ENCODE results near the gene ERCC2.
A peak's percentile ranks its signal among the peaks of the same experiment; 100 is the strongest.
"Not testable (repeated sequence)": the region's sequence is repeated elsewhere in the genome, so short reads cannot be mapped to it uniquely, and the experiment has no call there.

The ERCC2 gene

DNA sequence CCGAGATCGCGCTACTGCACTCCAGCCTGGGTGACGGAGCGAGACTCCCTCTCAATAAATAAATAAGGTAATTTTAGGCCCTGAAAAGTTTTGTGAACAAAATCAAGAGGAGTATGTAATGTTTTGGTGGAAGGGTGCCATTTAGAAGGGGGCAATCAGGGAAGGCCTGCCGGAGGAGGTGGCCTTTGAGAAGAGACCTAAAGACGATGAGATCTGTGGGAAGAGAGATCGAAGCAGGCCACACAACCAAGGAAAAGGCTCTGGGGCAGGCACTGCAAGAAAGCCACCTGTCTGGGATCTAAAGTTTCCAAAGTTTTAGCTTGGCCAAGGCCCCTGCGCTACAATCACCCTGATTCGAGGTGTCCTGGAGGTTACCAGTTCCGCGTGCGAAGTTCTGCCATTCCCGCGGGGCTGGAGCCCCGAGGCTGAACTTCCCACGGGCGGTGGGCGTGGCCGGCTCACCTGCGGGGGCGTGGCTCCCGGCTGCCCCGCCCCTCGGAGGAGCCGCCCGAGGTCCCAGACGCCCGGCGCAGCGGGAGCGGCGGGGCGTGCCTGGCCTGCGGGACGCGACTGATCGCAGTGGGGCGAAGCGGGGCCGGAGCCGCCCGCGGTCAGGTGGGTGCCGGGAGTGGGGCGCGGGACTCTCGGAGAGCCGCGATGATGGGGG is 30.0 kb downstream of the ERCC2 start, which contains the start of gene KLC3:
KLC3 (plus strand) TSS at position 519 of the 667 bp plus-strand sequence. CDS start 4,792 bp downstream, outside the sequence.
- peak within 1 kb of the TSS; percentile 37 for H3K4me3 ChIP-seq (ENCODE audit: low read depth, low read length)

DNA sequence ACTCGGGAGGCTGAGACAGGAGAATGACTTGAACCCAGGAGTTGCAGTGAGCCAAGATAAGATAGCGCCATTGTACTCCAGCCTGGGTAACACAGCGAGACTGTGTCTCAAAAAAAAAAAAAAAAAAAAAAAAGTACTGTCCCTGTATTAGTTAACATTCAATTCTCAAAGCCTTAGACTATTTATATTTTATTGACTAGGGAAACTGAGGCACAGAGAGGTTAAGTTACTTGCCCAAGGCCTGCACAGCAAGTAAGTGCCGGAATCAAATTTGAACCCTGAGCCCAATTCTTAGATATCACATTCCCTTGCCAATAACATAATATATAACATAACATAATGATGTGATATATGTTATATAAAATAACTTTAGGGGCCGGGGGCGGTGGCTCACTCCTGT is 30.7 kb downstream of the ERCC2 start:
- no peak overlapping the region for H3K4me3 ChIP-seq (ENCODE audit: low read depth, low read length)

DNA sequence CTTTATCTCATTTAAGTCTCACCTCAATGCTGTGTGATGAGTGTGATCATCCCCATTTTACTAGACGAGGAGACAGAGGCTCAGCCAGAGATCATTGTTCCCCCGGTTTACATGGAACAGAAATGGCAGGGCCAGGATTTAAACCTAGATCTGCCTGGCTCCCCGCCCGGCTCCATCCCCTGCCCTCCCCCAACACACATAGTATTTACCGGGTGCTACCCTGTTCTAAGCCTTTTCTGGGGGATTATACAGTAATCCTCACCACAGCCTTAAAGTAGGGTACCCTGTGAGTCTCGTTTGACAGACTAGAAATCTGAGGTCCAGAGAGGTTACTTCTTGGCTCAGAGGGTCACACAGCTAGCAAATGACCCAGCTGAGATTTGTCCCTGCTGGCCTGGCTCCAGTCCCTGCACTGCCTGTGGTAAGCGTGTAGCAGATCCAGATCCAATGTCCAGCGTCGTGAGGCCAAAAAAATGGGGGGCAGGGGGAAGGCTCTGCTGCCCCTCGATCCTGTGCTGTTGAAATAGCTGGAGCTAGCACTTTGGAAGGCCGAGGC is 33.6 kb downstream of the ERCC2 start:
- H3K4me3 ChIP-seq (ENCODE audit: low read depth, low read length): no peak overlapping the region

- H3K4me3 ChIP-seq (ENCODE audit: low read depth, low read length): not testable (repeated sequence)
Observed at GRCh38 chr19:45334881-45335280, 35.5 kb downstream of the ERCC2 start.

DNA sequence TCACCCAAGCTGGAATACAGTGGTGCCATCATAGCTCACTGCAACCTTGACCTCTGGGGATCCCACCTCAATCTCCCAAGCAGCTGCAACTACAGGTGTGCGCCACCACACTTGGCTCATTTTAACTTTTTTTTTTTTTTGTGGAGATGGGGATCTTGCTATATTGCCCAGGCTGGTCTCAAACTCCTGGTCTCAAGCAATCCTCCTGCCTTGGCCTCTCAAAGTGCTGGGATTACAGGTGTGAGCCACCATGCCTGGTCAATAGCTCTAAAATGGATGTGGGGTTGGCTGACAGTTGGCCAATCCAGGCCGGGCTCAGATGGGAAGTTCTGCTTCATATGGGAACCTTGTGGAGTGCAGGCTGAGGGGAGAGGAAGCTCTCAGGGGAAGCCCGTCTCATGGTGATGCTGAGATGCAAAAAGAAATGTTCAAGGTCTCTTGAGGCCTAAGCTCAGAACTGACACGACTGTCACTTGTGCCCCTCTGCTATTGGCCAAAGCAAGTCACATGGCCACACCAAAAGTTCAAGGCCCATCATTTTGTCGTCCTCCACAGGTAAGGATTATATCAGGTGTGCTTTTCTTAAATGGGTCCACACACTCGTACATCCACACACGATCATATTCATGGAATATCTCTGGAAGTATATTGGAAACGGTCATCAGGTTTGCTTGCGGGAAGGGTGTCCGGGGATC is 36.6 kb downstream of the ERCC2 start:
- H3K4me3 ChIP-seq (ENCODE audit: low read depth, low read length): no peak overlapping the region

DNA sequence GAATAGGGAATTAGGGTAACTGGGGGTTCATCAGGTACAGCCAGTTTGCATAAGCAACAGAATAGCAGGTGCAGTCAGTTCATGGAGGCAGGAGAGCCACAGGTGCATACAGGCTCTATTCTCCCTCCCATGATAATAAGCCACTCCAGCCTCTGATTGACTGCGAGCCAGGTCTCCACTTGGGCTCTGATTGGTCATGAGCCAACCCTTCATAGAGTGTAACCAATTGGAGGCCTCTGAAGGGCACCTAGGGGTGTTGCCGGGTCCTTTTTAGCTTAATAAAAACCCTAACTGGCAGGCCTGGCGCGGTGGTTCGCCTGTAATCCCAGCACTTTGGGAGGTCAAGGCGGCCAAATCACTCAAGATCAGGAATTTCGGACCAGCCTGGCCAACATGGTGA is 39.0 kb downstream of the ERCC2 start:
- no peak overlapping the region for H3K4me3 ChIP-seq (ENCODE audit: low read depth, low read length)

- no peak overlapping the region for H3K4me3 ChIP-seq (ENCODE audit: low read depth, low read length)
Observed at GRCh38 chr19:45327404-45328143, 42.8 kb downstream of the ERCC2 start.

- H3K4me3 ChIP-seq (ENCODE audit: low read depth, low read length): no peak overlapping the region
Observed at GRCh38 chr19:45324349-45324907, 45.9 kb downstream of the ERCC2 start.

GRCh38 chr19:45323671-45324081 is 46.7 kb downstream of the ERCC2 start:
- H3K4me3 ChIP-seq (ENCODE audit: low read depth, low read length): no peak overlapping the region

GRCh38 chr19:45322744-45323281 is 47.6 kb downstream of the ERCC2 start, which contains the start of gene CKM:
Gene CKM, minus strand, starts transcription at chr19:45322875. Its CDS starts 3,162 bp downstream, at chr19:45319713.
- H3K4me3 ChIP-seq (ENCODE audit: low read depth, low read length): no peak within 1 kb of the TSS

- no peak overlapping the region for H3K4me3 ChIP-seq (ENCODE audit: low read depth, low read length)
Observed at GRCh38 chr19:45322311-45322710, 48.1 kb downstream of the ERCC2 start.

DNA sequence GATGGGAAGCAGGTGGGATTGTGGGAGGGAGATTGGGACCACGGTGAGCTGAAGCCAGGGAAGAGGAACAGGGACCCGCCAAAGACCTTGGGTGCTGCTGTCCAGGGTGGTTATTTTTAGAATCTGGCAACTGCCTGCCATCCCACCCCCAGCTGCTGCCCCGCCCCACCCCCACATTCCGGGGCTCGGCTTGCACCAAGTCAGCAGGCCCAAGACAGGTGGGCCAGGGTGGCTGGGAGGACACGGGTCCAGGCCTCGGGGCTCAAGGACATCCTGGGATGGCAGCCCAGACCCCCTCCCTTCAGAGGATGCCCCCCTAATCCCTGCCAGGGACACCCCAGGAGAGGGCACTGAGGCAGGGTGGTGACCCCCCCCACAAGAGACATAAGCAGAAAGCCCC is 48.5 kb downstream of the ERCC2 start:
- no peak overlapping the region for H3K4me3 ChIP-seq (ENCODE audit: low read depth, low read length)

DNA sequence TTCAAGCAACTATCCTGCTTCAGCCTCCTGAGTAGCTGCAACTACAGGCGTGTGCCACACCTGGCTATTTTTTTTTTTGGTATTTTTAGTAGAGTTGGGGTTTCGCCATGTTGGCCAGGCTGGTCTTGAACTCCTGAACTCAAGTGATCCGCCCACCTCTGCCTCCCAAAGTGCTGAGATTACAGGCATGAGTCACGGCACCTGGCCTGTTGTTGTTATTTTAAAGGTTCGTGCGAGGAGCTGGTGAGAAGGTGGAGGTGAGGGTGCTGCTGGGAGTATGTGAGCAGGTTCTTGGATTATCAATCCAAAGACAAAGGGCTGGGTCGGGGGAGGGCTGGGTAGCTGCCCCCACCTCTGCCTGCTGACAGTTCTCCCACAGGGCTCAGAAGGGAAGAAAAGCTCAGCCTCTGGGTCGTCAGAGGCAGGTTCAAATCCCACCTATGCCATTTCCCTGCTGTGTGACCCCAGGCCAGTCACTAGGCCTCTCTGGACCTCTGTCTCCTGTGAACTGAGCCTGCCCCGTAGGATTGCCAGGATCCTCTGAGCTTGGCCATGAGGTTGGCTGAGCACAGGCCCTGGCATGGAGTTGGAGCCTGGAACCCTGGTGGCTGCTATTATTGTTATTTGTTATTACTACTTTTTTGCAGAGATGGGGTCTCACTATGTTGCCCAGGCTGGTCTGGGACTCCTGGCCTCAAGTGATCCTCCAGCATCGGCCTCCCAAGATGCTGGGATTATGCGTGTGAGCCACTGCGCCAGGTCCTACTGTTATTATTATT is 49.2 kb downstream of the ERCC2 start:
- no peak overlapping the region for H3K4me3 ChIP-seq (ENCODE audit: low read depth, low read length)

- no peak overlapping the region for H3K4me3 ChIP-seq (ENCODE audit: low read depth, low read length)
Observed at GRCh38 chr19:45315304-45315703, 55.1 kb downstream of the ERCC2 start.

- no peak overlapping the region for H3K4me3 ChIP-seq (ENCODE audit: low read depth, low read length)
Observed at GRCh38 chr19:45314708-45315245, 55.6 kb downstream of the ERCC2 start.

DNA sequence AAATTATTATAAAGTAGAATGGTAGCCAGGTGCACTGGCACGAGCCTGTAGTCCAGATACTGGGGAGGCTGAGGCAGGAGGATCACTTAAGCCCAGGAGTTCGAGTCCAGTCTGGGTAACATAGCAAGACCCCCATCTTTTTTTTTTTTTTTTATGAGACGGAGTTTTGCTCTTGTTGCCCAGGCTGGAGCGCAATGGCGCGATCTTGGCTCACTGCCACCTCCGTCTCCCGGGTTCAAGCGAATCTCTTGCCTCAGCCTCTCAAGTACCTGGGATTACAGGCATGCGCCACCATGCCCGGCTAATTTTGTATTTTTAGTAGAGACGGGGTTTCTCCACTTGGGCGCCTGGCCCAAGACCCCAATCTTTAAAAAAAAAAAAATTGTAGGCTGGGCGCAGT is 58.1 kb downstream of the ERCC2 start:
- H3K4me3 ChIP-seq (ENCODE audit: low read depth, low read length): not testable (repeated sequence)

DNA sequence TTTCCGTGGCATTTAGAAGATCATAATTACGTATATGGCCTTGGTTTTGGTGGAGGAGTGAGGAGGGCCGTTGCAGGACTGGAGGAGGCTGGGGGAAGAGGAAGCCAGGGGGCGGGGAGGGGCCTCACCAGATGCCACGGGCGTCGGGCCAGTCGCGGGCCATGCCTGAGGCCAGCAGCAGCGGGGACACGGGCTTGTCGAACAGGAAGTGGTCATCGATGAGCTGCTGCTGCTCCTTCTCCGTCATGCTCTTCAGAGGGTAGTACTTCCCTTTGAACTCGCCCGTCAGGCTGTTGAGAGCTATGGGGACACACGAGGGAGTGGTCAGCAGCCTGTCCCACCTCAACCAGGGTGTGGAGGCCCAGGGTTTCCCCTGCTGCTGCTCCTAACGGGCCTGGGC is 58.8 kb downstream of the ERCC2 start:
- no peak overlapping the region for H3K4me3 ChIP-seq (ENCODE audit: low read depth, low read length)

- not testable (repeated sequence) for H3K4me3 ChIP-seq (ENCODE audit: low read depth, low read length)
Observed at GRCh38 chr19:45309322-45309721, 61.1 kb downstream of the ERCC2 start.

DNA sequence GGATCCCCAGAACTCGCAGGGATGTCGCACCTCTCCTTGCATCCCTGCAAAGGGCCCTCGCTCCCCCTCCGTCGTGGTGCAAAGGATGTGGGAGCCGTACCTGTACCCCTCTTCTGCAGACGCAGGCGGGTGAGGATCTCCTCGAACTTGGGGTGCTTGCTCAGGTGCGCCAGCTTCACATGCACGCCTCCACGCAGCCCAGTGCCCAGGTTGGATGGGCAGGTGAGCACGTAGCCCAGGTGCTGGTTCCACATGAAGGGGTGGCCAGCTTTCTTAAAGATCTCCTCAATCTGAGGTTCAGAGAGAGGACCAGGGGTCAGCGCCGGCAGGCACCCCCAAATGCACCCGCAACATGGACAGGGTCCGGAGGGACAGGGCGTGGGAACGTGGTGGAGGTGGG is 63.0 kb downstream of the ERCC2 start:
- no peak overlapping the region for H3K4me3 ChIP-seq (ENCODE audit: low read depth, low read length)

GRCh38 chr19:45306518-45307027 is 63.8 kb downstream of the ERCC2 start:
- no peak overlapping the region for H3K4me3 ChIP-seq (ENCODE audit: low read depth, low read length)
